Measurements from ENCODE around the gene FAF1.

GRCh38 chr1:50936321-50936720 is 23.7 kb downstream of the FAF1 start:
- TF ChIP-seq REST (IDR thresholded peaks at IDR 0.05; ENCODE audit: low read depth): no peak
- TF ChIP-seq CEBPB (IDR thresholded peaks at IDR 0.05): no peak
- TF ChIP-seq FOXM1 (IDR thresholded peaks at IDR 0.05; ENCODE audit: borderline replicate concordance, low read depth): no peak
- no peak for TF ChIP-seq EP300 (IDR thresholded peaks at IDR 0.05; ENCODE audit: borderline replicate concordance)
- no peak for TF ChIP-seq YY1 (IDR thresholded peaks at IDR 0.05; ENCODE audit: low read depth)
- no peak for TF ChIP-seq TEAD4 (IDR thresholded peaks at IDR 0.05)
